GM12878 (cell line): ENCODE data around the gene SNRPD1. TPM values are rescaled to one million over a fixed set of nuclear protein-coding genes. Genes with fewer than 3 reads are reported as not detected.

ENCODE experiments used
- BACH1 ChIP-seq: fragments of 450-650 bp; IDR thresholded peaks from 2 replicates; pipeline ENCODE4 v1.6.1; 2017; ENCODE audit warnings: mild to moderate bottlenecking, borderline replicate concordance
- BHLHE40 ChIP-seq, 2 experiments: fragments of 450-650 bp in 1 of 2; IDR thresholded peaks; 2 replicates each; pipeline ENCODE4 v1.6.1; 2011 to 2017; ENCODE audit warnings: low read depth in 2 of 2, borderline replicate concordance in 1 of 2, improper control_type of control experiment in 1 of 2, low read length in 1 of 2, mild to moderate bottlenecking in 1 of 2
- CBFB ChIP-seq: IDR thresholded peaks from 2 replicates; pipeline ENCODE4 v1.6.1; 2016; ENCODE audit warnings: antibody characterized with exemption, low read depth
- CHD2 ChIP-seq: IDR thresholded peaks from 2 replicates; pipeline ENCODE4 v1.6.1; 2011; ENCODE audit warnings: low read depth, low read length, improper control_type of control experiment, borderline replicate concordance
- CTCF ChIP-seq, 3 experiments: IDR thresholded peaks in 2 of 3; conservative IDR thresholded peaks in 1 of 3; 2 replicates each; pipeline ENCODE4 v1.5.1; 2011; ENCODE audit warnings: low read depth in 3 of 3, low read length in 3 of 3, mild to moderate bottlenecking in 3 of 3, control low read depth in 2 of 3, moderate library complexity in 2 of 3, inconsistent platforms in 1 of 3, mixed read lengths in 1 of 3; ENCODE audit not compliant: control insufficient read depth in 2 of 3, insufficient read depth in 1 of 3; ENCODE audit errors: extremely low read depth in 1 of 3
- FOS ChIP-seq: IDR thresholded peaks from 3 replicates; pipeline ENCODE4 v1.6.1; 2011; ENCODE audit warnings: borderline replicate concordance; ENCODE audit not compliant: insufficient read length; ENCODE audit errors: extremely low read depth
- HCFC1 ChIP-seq: fragments of 150-350 bp; IDR thresholded peaks from 2 replicates; pipeline ENCODE4 v1.6.1; 2014; ENCODE audit warnings: low read length
- HDAC6 ChIP-seq: fragments of 200-600 bp; sonication (generic); IDR thresholded peaks from one replicate; pipeline ENCODE4 v1.8.0; 2017; ENCODE audit warnings: antibody characterized with exemption; ENCODE audit not compliant: unreplicated experiment
- IRF4 ChIP-seq: IDR thresholded peaks from 2 replicates; pipeline ENCODE4 v1.6.1; 2011; ENCODE audit warnings: low read depth, low read length
- LARP7 ChIP-seq: fragments of 450-650 bp; IDR thresholded peaks from 2 replicates; pipeline ENCODE4 v1.6.1; 2017; ENCODE audit warnings: mild to moderate bottlenecking
- MAX ChIP-seq: IDR thresholded peaks from 2 replicates; pipeline ENCODE4 v1.6.1; 2012; ENCODE audit warnings: low read depth, low read length, improper control_type of control experiment
- MYB ChIP-seq: fragments of 150-350 bp; IDR thresholded peaks from 2 replicates; pipeline ENCODE4 v1.6.1; 2014; ENCODE audit warnings: mild to moderate bottlenecking, low read depth, low read length, borderline replicate concordance
- PBX3 ChIP-seq: IDR thresholded peaks from 2 replicates; pipeline ENCODE4 v1.6.1; 2011; ENCODE audit warnings: mild to moderate bottlenecking, low read depth, low read length, moderate library complexity; ENCODE audit not compliant: insufficient replicate concordance
- POU2F2 ChIP-seq: IDR thresholded peaks from 3 replicates; pipeline ENCODE4 v1.6.1; 2011; ENCODE audit warnings: low read depth, mild to moderate bottlenecking, low read length, borderline replicate concordance
- PRDM15 ChIP-seq: fragments of 450-650 bp; formaldehyde crosslinking; IDR thresholded peaks from 2 replicates; pipeline ENCODE4 v1.4.0; 2020; ENCODE audit warnings: mild to moderate bottlenecking, moderate library complexity
- RAD51 ChIP-seq: fragments of 450-650 bp; IDR thresholded peaks from 2 replicates; pipeline ENCODE4 v1.6.1; 2016; ENCODE audit warnings: moderate library complexity, mild to moderate bottlenecking, inconsistent platforms
- RUNX3 ChIP-seq: IDR thresholded peaks from 2 replicates; pipeline ENCODE4 v1.6.1; 2012; ENCODE audit warnings: low read length, inconsistent platforms
- SMC3 ChIP-seq: IDR thresholded peaks from 2 replicates; pipeline ENCODE4 v1.6.1; 2011; ENCODE audit warnings: low read length, improper control_type of control experiment, borderline replicate concordance
- SPI1 ChIP-seq: IDR thresholded peaks from 2 replicates; pipeline ENCODE4 v1.6.1; 2011; ENCODE audit warnings: low read depth, mild to moderate bottlenecking, low read length, moderate library complexity, borderline replicate concordance; ENCODE audit not compliant: insufficient read depth
- SRF ChIP-seq, 2 experiments: IDR thresholded peaks; 2 replicates each; pipeline ENCODE4 v1.6.1; 2011; ENCODE audit warnings: low read depth in 2 of 2, low read length in 2 of 2, mild to moderate bottlenecking in 1 of 2, moderate library complexity in 1 of 2
- SUZ12 ChIP-seq: fragments of 200-600 bp; sonication (generic); IDR thresholded peaks from one replicate; pipeline ENCODE4 v1.6.1; 2018; ENCODE audit warnings: antibody characterized with exemption, mild to moderate bottlenecking; ENCODE audit not compliant: unreplicated experiment
- YY1 ChIP-seq: IDR thresholded peaks from 2 replicates; pipeline ENCODE4 v1.6.1; 2011; ENCODE audit warnings: low read depth, mild to moderate bottlenecking, low read length
- ZNF622 ChIP-seq: fragments of 450-650 bp; IDR thresholded peaks from 2 replicates; pipeline ENCODE4 v1.6.1; 2017; ENCODE audit warnings: mild to moderate bottlenecking, inconsistent platforms
- polyA plus RNA-seq, 11 experiments: library from polyadenylated mRNA; depleted of rRNA in 4 of 11; unstranded in 6 of 11; stranded (reverse) in 5 of 11; fragments of >200 nt; fragmentation: Nextera tagmentation in 4 of 11; fragmentation: Illumina TruSeq in 1 of 11; extraction: Ambion mirVana in 4 of 11; extraction: Trizol in 1 of 11; gene quantifications; 1 replicate in 1 of 11; 2 replicates in 10 of 11; pipeline versions ENCODE4 v1.2.1 to v1.2.3, GENCODE V29; 2011 to 2016; ENCODE audit warnings: inconsistent platforms in 2 of 11, missing spikeins in 2 of 11, low read depth in 1 of 11
- total RNA-seq, 4 experiments: library from RNA; depleted of rRNA in 3 of 4; stranded (reverse); fragments of >200 nt in 3 of 4; fragmentation: Illumina TruSeq in 1 of 4; extraction: Trizol in 1 of 4; gene quantifications; 2 replicates each; pipeline versions ENCODE4 v1.2.1 to v1.2.3, GENCODE V29; 2013 to 2021

Gene SNRPD1
- total and polyA plus RNA-seq, 10 of the 15 experiments (the other 5 are each of a cell fraction or from before 2014, with no cell fraction given): 52.6 to 866 (median 227) TPM

GRCh38 chr18:21612125-21613039 lies at the start of gene SNRPD1 (continued):
- TF ChIP-seq CTCF (IDR thresholded peaks at IDR 0.05 in 2 of 3, conservative IDR thresholded peaks at IDR 0.05 in 1 of 3; ENCODE audit: control insufficient read depth in 2 of 3, extremely low read depth in 1 of 3, insufficient read depth in 1 of 3, low read depth in 3 of 3, low read length in 3 of 3) (peak; percentile 97 to 98 (median 98)), HDAC6 (no peak), BACH1 (peak; percentile 44; the same call in 1 of the 2 replicates), RAD51 (no peak), POU2F2 (peak; percentile 89; the same call in 2 of the 3 replicates), PBX3 (no peak), ZNF622 (no peak), BHLHE40 (IDR thresholded peaks at IDR 0.05; ENCODE audit: borderline replicate concordance in 1 of 2, low read depth in 2 of 2, low read length in 1 of 2) (peak in 1 of 2 experiments; percentile 77; a peak in 2 of 4 replicates), IRF4 (no peak), CHD2 (peak; percentile 67; the same call in 1 of the 2 replicates), SMC3 (peak; percentile 41; the same call in 1 of the 2 replicates), CBFB (peak; percentile 70), LARP7 (peak; percentile 87), YY1 (peak; percentile 91), MYB (no peak), FOS (no peak), SPI1 (no peak), PRDM15 (CRISPR knock-in tag) (no peak), SRF (IDR thresholded peaks at IDR 0.05; ENCODE audit: low read depth in 2 of 2, low read length in 2 of 2) (peak in 1 of 2 experiments; percentile 8; a peak in 1 of 4 replicates), MAX (peak; percentile 97), RUNX3 (0 out of 2 replicates have a peak, but pooled peaks have one; percentile 42), HCFC1 (peak; percentile 81), SUZ12 (no peak)
